ENCODE results near the gene HOXA6. TPM values are rescaled to one million over a fixed set of nuclear protein-coding genes. Genes with fewer than 3 reads are reported as not detected.

HOXA6 gene
- total and polyA plus RNA-seq, 2 of the 4 experiments (the other 2 are of a cell fraction) = 1.4 to 1.8 TPM

- H3K79me1 ChIP-seq (ENCODE audit: low read depth in 1 of 2, low read length in 2 of 2) = 0 out of 4 replicates have a peak, but pooled peaks cover 0 to 19% of the 10 kb centered on the region in 2 experiments
- H4K8ac ChIP-seq (ENCODE audit: low read depth in 2 of 2, low read length in 2 of 2) = peak within 1 kb of the TSS; percentile 55 to 68; a peak in 3 of 4 replicates
- DNase-seq (peak; percentile 59), ATAC-seq (ENCODE audit: low read depth) (peak; percentile 2)
- H2BK5ac ChIP-seq (ENCODE audit: low read depth, low read length, poor library complexity, severe bottlenecking) = peak within 1 kb of the TSS; percentile 18
- H3K18ac ChIP-seq (ENCODE audit: low read depth, low read length) = peak within 1 kb of the TSS; percentile 31; the same call in 1 of the 2 replicates
- H4K20me1 ChIP-seq (ENCODE audit: insufficient read depth, low read length) = no peaks in the 10 kb centered on the region
- peak within 1 kb of the TSS; percentile 54 for H3K4me3 ChIP-seq (ENCODE audit: insufficient read depth, low read depth, low read length)
- peak within 1 kb of the TSS; percentile 40 for H4K91ac ChIP-seq (ENCODE audit: insufficient read depth, low read depth, low read length)
- peak within 1 kb of the TSS; percentile 81 for H3K27ac ChIP-seq (ENCODE audit: insufficient read depth, low read length)
- no peaks in the 10 kb centered on the region for H3K9me3 ChIP-seq (ENCODE audit: control insufficient read depth, insufficient read depth, low read length)
- H3K23ac ChIP-seq (ENCODE audit: low read depth, low read length) = peak within 1 kb of the TSS; percentile 73
- peak within 1 kb of the TSS; percentile 67; the same call in 1 of the 2 replicates for H4K5ac ChIP-seq (ENCODE audit: low read depth, low read length)
- peak within 1 kb of the TSS; percentile 15; the same call in 1 of the 2 replicates for H2AK5ac ChIP-seq (ENCODE audit: low read depth, low read length)
- 0 out of 2 replicates have a peak within 1 kb of the TSS, but pooled peaks have one; percentile 6 for H2BK20ac ChIP-seq (ENCODE audit: low read depth, low read length)
- peak within 1 kb of the TSS; percentile 38 for H2AK9ac ChIP-seq (replicated peaks; ENCODE audit: low read depth, low read length, poor library complexity)
- TF ChIP-seq CHD1 (IDR thresholded peaks at IDR 0.05; ENCODE audit: low read depth, low read length) (no peak), USF2 (IDR thresholded peaks at IDR 0.05; ENCODE audit: low read depth, low read length) (peak; percentile 65; the same call in 1 of the 2 replicates), MAFK (IDR thresholded peaks at IDR 0.05; ENCODE audit: low read depth, low read length) (no peak), RAD21 (IDR thresholded peaks at IDR 0.05; ENCODE audit: low read length) (no peak), RCOR1 (IDR thresholded peaks at IDR 0.05; ENCODE audit: insufficient replicate concordance, low read length) (no peak), POLR2A (IDR thresholded peaks at IDR 0.05; ENCODE audit: low read depth, low read length) (0 out of 2 replicates have a peak, but pooled peaks have one; percentile 42), NFE2L2 (IDR thresholded peaks at IDR 0.05; ENCODE audit: low read depth, low read length) (no peak), MAZ (IDR thresholded peaks at IDR 0.05; ENCODE audit: borderline replicate concordance, low read depth, low read length) (no peak)
- TF ChIP-seq, protein P1, sequence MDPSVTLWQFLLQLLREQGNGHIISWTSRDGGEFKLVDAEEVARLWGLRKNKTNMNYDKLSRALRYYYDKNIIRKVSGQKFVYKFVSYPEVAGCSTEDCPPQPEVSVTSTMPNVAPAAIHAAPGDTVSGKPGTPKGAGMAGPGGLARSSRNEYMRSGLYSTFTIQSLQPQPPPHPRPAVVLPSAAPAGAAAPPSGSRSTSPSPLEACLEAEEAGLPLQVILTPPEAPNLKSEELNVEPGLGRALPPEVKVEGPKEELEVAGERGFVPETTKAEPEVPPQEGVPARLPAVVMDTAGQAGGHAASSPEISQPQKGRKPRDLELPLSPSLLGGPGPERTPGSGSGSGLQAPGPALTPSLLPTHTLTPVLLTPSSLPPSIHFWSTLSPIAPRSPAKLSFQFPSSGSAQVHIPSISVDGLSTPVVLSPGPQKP (IDR thresholded peaks at IDR 0.05; ENCODE audit: borderline replicate concordance, low read depth, low read length) = no peak
- peak within 1 kb of the TSS; percentile 87 for H2AFZ ChIP-seq (replicated peaks; ENCODE audit: low read length, poor library complexity)
- 19% methylated on average over 12 of the region's 53 CpGs; no CpG with 5 or more reads in 1 of the 2 experiments for WGBS, 2 experiments (ENCODE audit: extremely low coverage in 2 of 2, insufficient read length in 1 of 2)
- no peaks in the 10 kb centered on the region for H3K36me3 ChIP-seq (ENCODE audit: control insufficient read depth, insufficient read depth, low read length)
- H3K14ac ChIP-seq (replicated peaks; ENCODE audit: low read depth, low read length) = peak within 1 kb of the TSS; percentile 69
- no peak within 1 kb of the TSS for H3K56ac ChIP-seq (ENCODE audit: extremely low read depth, insufficient read depth, low read length)
- H3K4me2 ChIP-seq (ENCODE audit: low read depth, low read length) = peak within 1 kb of the TSS; percentile 87
- H2BK120ac ChIP-seq (ENCODE audit: low read depth, low read length) = peak within 1 kb of the TSS; percentile 57; the same call in 1 of the 2 replicates
- dilution Hi-C loops (cut with HindIII; ENCODE audit: low sequenced_read_pairs, unreplicated experiment) (no loop called here), intact Hi-C loops (cut with micrococcal nuclease) (no loop called here), in situ Hi-C loops (cut with MboI; ENCODE audit: low sequenced_read_pairs) (no loop called here)
- H3K27me3 ChIP-seq (ENCODE audit: control insufficient read depth, insufficient read depth, low read length) = no peaks in the 10 kb centered on the region
- peak within 1 kb of the TSS; percentile 27; the same call in 2 of the 3 replicates for H2BK15ac ChIP-seq (ENCODE audit: low read depth, low read length)
- POLR2A ChIA-PET (ENCODE audit: unreplicated experiment) = no interaction called here
- H3K9ac ChIP-seq (ENCODE audit: low read depth, low read length) = peak within 1 kb of the TSS; percentile 54
- CTCF ChIA-PET = interaction anchor here (0.8 kb wide), 1 partner anchor 8 kb away, joined by 3 read pairs; no protein-coding TSS in a partner anchor
- H3K9me1 ChIP-seq (ENCODE audit: insufficient read depth, low read length) = peaks cover 3% of the 10 kb centered on the region; the same call in 1 of the 2 replicates
- H3K4ac ChIP-seq (ENCODE audit: low read depth, low read length) = peak within 1 kb of the TSS; percentile 57
- H3K4me1 ChIP-seq (ENCODE audit: control insufficient read depth, insufficient read depth, low read length) = peaks cover 12% of the 10 kb centered on the region
- no TSS peak for BruUV-seq (replicated peaks)
Observed at GRCh38 chr7:27151931-27152815, 4.6 kb upstream of the HOXA6 start, which contains the start of gene HOXA3. Gene HOXA3 (minus strand): TSS chr7:27152583. CDS start chr7:27110640, 41,943 bp downstream.
